ENCODE results near the gene RTN4RL1. TPM values are rescaled to one million over a fixed set of nuclear protein-coding genes. Genes with fewer than 3 reads are reported as not detected.

Gene RTN4RL1
- total and polyA plus RNA-seq, 9 of the 15 experiments (the other 6 are each of a cell fraction or from before 2014, with no cell fraction given), result 0.04 to 0.06 (median 0.04) TPM; not detected in 5

DNA sequence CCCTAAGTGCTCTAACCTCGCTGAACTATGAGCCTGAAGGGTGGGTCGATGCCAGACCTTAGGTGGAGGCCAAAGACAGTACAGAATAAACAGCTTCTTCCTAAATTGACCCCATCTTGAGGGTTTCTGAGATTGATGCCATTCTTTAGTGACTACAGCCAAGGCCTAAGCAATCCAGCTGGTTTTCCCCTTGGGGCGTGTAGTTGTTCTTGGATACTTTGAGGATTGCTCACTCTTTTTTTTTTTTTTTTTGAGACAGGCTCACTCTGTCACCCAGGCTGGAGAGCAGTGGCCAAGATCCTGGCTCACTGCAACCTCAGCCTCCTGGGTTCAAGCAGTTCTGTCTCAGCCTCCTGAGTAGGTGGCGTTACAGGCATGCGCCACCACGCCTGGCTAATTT lies 18.7 kb upstream of the RTN4RL1 start:
- POLR2A ChIA-PET, result no interaction called here
- H3K4me2 ChIP-seq (ENCODE audit: insufficient read depth, low read length), result no peak overlapping the region
- BruUV-seq (replicated peaks), result no TSS peak
- H4K20me1 ChIP-seq (replicated peaks; ENCODE audit: control insufficient read depth, insufficient read depth, low read length), result no peaks in the 10 kb centered on the region
- CTCF ChIA-PET (ENCODE audit: low intra/inter-chr PET ratio), result interaction anchor here (0.6 kb wide), 1 partner anchor 1036 kb away, joined by 3 read pairs; no protein-coding TSS in a partner anchor
- intact Hi-C loops (cut with micrococcal nuclease), result no loop called here
- H3K79me2 ChIP-seq (ENCODE audit: control insufficient read depth, insufficient read depth, low read length), result peaks cover 14% of the 10 kb centered on the region
- FAIRE-seq (no peak), DNase-seq (ENCODE audit: extremely low read depth in 1 of 4, low spot score in 3 of 4) (no peak), ATAC-seq (no peak)
- no peak overlapping the region for H3K4me3 ChIP-seq
- peaks cover 23% of the 10 kb centered on the region; the same call in 2 of the 3 replicates for H3K36me3 ChIP-seq (ENCODE audit: control insufficient read depth, insufficient read depth, low read length)
- H3K4me1 ChIP-seq (replicated peaks in 1 of 2; ENCODE audit: control insufficient read depth in 2 of 2, insufficient read depth in 2 of 2, low read length in 2 of 2), result peaks cover 5 to 20% of the 10 kb centered on the region in 2 experiments; a peak in 4 of 5 replicates
- H3K9me1 ChIP-seq (ENCODE audit: control insufficient read depth, insufficient read depth, low read length), result no peaks in the 10 kb centered on the region
- in situ Hi-C loops (cut with MboI), result no loop called here
- TF ChIP-seq POU5F1 (IDR thresholded peaks at IDR 0.05; ENCODE audit: borderline replicate concordance, low read depth, low read length, partially characterized antibody), result no peak
- TF ChIP-seq POLR2AphosphoS5 (IDR thresholded peaks at IDR 0.05; ENCODE audit: control insufficient read depth, insufficient read depth, low read depth, low read length), result peak; percentile 12; the same call in 1 of the 2 replicates
- H3K9me3 ChIP-seq (replicated peaks; ENCODE audit: control insufficient read depth, insufficient read depth, low read depth, low read length), result no peaks in the 10 kb centered on the region
- 81% methylated on average over 6 of the region's 6 CpGs for WGBS (ENCODE audit: insufficient coverage, low coverage, missing lambda C conversion rate)
- no peaks in the 10 kb centered on the region for H3K27me3 ChIP-seq (ENCODE audit: control insufficient read depth in 2 of 2, insufficient read depth in 2 of 2, low read length in 2 of 2)
- no peak overlapping the region for H3K27ac ChIP-seq (ENCODE audit: extremely low read depth, low read depth, low read length)
- H2AFZ ChIP-seq (ENCODE audit: low read depth, low read length), result no peak overlapping the region
- no peak overlapping the region for H3K9ac ChIP-seq (ENCODE audit: insufficient read depth in 1 of 2, low read depth in 2 of 2, low read length in 2 of 2)

DNA sequence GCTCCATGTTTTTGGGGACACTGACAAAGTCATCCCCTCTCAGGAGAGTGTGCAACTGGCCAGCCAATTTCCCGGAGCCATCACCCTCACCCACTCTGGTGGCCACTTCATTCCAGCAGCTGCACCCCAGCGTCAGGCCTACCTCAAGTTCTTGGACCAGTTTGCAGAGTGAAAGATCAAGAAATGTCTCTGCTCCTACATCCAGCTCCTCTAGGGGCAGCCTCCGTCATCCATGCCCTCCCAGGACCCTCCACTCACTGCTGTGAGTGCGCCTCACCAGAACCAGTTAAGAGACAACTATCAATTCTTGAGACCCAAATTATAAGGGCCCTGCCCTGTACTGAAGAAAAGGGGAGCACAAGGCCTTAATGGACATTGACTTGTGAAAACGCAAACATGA lies 17.8 kb upstream of the RTN4RL1 start:
- no peaks in the 10 kb centered on the region for H3K9me3 ChIP-seq (replicated peaks; ENCODE audit: control insufficient read depth, insufficient read depth, low read depth, low read length)
- H3K79me2 ChIP-seq (ENCODE audit: control insufficient read depth, insufficient read depth, low read length), result peaks cover 14% of the 10 kb centered on the region
- H3K36me3 ChIP-seq (ENCODE audit: control insufficient read depth, insufficient read depth, low read length), result peaks cover 23% of the 10 kb centered on the region; the same call in 2 of the 3 replicates
- in situ Hi-C loops (cut with MboI) (no loop called here), intact Hi-C loops (cut with micrococcal nuclease) (no loop called here)
- H3K27ac ChIP-seq (ENCODE audit: extremely low read depth, low read depth, low read length), result no peak overlapping the region
- no peaks in the 10 kb centered on the region for H4K20me1 ChIP-seq (replicated peaks; ENCODE audit: control insufficient read depth, insufficient read depth, low read length)
- H3K4me3 ChIP-seq, result peak overlapping the region; percentile 67
- WGBS (ENCODE audit: insufficient coverage, low coverage, missing lambda C conversion rate), result 82% methylated on average over 5 of the region's 5 CpGs
- H2AFZ ChIP-seq (ENCODE audit: low read depth, low read length), result no peak overlapping the region
- TF ChIP-seq XRCC5 (IDR thresholded peaks at IDR 0.05; ENCODE audit: low read depth, low read length) (no peak), NCOR1 (IDR thresholded peaks at IDR 0.05) (no peak)
- TF ChIP-seq, protein P1, sequence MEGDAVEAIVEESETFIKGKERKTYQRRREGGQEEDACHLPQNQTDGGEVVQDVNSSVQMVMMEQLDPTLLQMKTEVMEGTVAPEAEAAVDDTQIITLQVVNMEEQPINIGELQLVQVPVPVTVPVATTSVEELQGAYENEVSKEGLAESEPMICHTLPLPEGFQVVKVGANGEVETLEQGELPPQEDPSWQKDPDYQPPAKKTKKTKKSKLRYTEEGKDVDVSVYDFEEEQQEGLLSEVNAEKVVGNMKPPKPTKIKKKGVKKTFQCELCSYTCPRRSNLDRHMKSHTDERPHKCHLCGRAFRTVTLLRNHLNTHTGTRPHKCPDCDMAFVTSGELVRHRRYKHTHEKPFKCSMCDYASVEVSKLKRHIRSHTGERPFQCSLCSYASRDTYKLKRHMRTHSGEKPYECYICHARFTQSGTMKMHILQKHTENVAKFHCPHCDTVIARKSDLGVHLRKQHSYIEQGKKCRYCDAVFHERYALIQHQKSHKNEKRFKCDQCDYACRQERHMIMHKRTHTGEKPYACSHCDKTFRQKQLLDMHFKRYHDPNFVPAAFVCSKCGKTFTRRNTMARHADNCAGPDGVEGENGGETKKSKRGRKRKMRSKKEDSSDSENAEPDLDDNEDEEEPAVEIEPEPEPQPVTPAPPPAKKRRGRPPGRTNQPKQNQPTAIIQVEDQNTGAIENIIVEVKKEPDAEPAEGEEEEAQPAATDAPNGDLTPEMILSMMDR (IDR thresholded peaks at IDR 0.05 in 2 of 3, conservative IDR thresholded peaks at IDR 0.05 in 1 of 3; ENCODE audit: insufficient read depth in 2 of 3, low read depth in 1 of 3, low read length in 3 of 3), result 0 out of 6 replicates have a peak, but pooled peaks of 1 of the 3 experiments have one; percentile 3
- TSS peak; percentile 61 for BruUV-seq (replicated peaks)
- H3K4me1 ChIP-seq (replicated peaks in 1 of 2; ENCODE audit: control insufficient read depth in 2 of 2, insufficient read depth in 2 of 2, low read length in 2 of 2), result peaks cover 3 to 20% of the 10 kb centered on the region in 2 experiments; a peak in 4 of 5 replicates
- POLR2A ChIA-PET, result interaction anchor here (0.7 kb wide), 1 partner anchor 172 kb away, joined by 3 read pairs; no protein-coding TSS in a partner anchor
- H3K27me3 ChIP-seq (ENCODE audit: control insufficient read depth in 2 of 2, insufficient read depth in 2 of 2, low read length in 2 of 2), result no peaks in the 10 kb centered on the region
- FAIRE-seq, result no peak
- H3K9ac ChIP-seq (ENCODE audit: insufficient read depth in 1 of 2, low read depth in 2 of 2, low read length in 2 of 2), result peak overlapping the region; percentile 86 to 92
- H3K9me1 ChIP-seq (ENCODE audit: control insufficient read depth, insufficient read depth, low read length), result no peaks in the 10 kb centered on the region
- H3K4me2 ChIP-seq (ENCODE audit: insufficient read depth, low read length), result peak overlapping the region; percentile 81
- ATAC-seq, result no peak
- CTCF ChIA-PET (ENCODE audit: low intra/inter-chr PET ratio), result interaction anchor here (0.6 kb wide), 1 partner anchor 1035 kb away, joined by 3 read pairs; no protein-coding TSS in a partner anchor
- no peak for DNase-seq (ENCODE audit: extremely low read depth in 1 of 4, low spot score in 3 of 4)
